HuH-7 (cell line): ENCODE measurements around the gene PLCB1.
"Not testable (repeated sequence)": the region's sequence is repeated elsewhere in the genome, so short reads cannot be mapped to it uniquely, and the experiment has no call there.

Source experiments
- DNase-seq: peaks from one replicate; pipeline ENCODE4 v3.0.0; 2011; ENCODE audit warnings: low spot score

The PLCB1 gene

DNA sequence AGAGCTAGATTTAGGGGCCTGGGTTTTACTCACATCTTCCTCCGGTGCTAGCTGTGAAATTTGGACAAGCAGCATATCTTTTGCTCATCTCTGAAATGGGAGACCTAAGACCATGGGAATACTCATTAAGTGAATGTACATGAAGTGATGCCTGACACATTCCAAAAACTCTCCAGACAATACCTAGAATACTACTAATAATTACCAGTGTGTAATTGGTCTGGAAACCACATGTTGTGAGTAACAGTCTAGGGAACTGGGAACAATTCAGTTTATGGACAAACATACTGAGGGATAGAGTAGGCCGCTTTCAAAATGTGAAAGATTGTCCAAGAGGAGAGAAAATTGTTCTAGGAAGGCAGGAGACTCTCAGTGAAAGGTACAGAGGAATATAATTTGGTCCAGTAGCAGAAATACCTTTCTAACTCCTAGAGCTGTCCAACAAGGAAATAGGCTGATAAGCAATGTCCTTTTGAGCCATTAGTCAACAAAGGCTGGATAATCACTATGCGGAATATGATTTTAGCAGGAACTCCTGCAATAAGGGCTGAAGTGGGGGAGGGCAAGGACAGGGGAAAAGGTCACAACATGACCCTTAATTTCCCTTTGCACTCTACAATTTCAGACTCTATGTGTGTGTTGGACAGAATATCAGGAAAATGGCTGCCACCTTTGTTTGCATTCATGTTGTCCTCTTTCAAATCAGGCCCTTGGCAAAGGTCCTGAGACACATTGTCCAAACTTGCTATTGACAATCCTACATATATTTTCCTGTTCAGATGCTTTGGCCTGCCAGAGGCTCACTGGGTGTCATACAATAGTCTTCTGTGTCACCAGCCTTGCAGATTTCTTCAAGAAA is 315.4 kb downstream of the PLCB1 start:
- DNase-seq: no peak

DNA sequence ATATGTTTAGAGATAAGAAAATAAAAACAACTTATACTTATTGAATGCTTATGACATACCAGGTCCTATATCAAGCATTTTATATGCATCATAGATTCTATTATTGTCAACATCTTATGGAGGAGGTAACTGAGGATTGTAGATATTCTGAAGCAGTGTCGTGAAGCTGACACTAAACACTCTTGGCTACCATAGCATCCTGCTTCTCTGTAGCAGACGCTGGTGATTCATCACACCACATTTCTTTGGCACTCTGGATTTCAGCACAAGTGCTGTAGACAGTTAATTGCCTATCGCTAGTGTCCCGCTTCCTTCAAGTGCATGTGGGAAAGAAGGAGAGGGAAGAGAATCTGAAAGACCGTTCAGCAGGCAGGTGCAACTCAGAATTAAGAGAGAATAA is 317.1 kb downstream of the PLCB1 start:
- no peak for DNase-seq

DNA sequence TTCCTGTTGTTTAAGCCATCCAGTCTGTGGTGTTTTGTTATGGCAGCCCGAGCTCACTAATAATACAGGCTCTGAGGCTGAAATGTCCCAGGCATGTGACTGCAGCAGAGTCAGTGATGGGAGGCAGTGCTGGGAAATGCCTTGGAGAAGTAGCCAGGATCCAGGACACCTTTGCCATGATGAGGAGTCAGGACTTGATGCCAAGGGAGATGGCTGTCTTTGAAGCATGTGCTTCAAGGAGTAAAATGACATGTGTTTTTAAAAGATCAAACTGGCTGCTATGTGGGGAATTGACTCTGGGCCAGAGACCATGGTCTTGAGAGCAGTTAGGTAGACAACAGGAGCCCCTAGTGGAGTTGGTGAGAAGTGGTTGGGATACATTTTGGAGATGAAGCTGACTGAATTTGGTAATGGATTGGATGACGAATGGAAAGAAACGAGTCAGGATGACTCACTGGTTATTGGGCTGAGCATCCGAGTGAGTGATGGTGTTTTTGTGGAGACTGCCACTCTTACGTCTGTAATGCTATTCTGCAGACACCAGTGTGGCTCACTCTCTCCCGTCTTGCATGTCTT is 322.2 kb downstream of the PLCB1 start:
- DNase-seq: peak; percentile 62

DNA sequence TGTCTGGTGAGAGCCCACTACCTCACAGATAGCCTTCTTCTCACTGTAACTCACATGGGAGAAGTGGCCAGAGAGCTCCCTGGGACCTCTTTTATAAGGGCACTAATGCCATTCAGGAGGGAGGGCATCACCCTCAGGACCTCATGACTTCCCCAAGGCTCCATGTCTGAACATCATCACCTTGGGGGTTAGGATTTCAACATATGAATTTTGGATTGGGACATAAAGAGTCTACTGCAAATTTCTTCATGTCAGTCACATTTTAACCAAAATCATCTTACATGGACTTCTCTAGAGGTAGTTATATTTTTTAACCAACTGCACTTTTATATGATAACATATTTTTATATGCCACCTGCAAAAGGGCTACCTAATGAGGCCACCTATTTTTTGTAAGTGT is 324.7 kb downstream of the PLCB1 start:
- DNase-seq: no peak

- DNase-seq: no peak
Measured at GRCh38 chr20:8457978-8458377, 325.9 kb downstream of the PLCB1 start.

- DNase-seq: no peak
Measured at GRCh38 chr20:8461186-8461585, 329.1 kb downstream of the PLCB1 start.

DNA sequence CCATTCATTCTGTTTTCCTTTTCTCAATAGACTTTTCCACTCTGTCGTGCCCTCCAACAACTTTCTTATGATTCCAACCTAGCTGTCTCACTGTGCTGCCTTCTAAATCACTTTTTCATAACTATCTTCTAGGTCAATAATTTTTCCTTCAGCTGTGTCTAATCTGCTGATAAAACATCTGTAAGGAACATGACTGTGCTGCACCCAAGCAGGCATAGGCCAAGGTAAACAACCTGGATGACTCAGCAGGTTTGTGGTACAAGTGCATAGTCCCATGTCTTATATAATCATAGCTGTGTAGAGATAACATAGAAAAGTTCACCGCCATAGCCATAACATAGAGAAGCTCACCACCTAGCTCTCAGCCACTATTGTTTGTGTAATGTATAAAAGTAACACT is 332.3 kb downstream of the PLCB1 start:
- no peak for DNase-seq

GRCh38 chr20:8466781-8467180 is 334.7 kb downstream of the PLCB1 start:
- not testable (repeated sequence) for DNase-seq

DNA sequence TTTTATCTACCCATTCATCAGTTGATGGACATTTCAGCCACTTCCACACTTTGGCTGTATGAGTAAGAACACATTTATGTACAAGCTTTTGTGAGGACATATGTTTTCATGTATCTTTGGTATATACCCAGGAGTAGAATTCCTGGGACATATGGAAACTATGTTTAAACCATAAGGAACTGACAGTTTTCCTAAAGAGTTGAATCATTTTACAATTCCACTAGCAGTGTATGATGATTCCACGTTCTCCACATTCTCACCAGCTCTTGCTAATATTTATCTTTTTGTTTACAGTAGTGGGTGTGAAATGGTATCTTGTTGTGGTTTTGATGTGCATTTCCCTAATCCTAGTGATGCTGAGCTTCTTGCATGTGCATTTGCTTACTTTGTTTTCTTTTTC is 338.1 kb downstream of the PLCB1 start:
- DNase-seq: no peak

- no peak for DNase-seq
Measured at GRCh38 chr20:8471465-8471864, 339.4 kb downstream of the PLCB1 start.

GRCh38 chr20:8473459-8473858 is 341.4 kb downstream of the PLCB1 start:
- DNase-seq: no peak

DNA sequence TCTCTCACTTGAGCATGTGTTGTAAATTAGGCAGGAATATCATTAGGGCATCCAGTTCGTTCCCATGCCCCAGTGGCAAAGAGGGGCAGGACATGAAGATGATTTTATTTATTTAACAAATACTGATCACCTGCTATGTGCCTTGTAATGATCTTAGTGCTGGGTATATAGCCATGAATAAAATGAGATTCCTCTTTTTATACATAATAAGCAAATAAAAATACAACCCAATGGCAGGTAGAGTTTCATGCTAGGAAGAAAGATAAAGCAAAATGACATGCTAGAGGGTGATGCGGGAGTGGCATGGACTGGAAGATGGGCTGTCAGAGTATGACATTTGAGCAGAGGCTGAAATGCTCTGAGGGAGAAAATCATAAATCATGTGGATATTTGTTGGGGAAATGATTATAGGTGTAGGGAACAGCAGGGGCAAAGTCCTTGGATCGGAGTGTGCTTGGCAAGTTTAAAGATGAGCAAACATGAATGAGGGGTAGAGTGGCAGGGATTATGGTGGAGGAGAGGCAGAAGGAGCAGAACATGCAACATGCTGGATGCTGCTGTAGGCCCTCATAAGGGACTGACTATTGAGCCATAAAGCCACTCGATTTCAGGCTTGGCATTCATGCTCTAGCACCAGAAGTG is 342.1 kb downstream of the PLCB1 start:
- no peak for DNase-seq

DNA sequence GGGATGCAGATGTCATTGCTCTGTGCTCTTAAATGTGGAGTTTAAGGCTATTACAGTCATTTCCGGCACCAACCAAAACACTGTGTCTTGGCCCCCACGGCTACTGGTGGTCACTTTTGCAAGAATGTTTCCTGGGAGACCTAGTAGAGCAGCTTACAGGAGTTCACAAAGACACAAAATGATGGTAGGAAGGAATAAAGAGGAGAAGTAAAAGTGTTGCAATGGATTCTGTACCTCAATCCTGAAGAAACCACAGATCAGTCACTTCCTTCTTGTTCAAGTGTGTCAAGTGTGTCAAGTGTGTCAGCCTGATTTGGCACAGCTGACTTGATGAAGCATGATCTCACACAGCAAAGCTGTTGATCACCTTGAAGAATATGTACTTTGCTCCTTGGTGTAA is 344.0 kb downstream of the PLCB1 start:
- DNase-seq: no peak

- no peak for DNase-seq
Measured at GRCh38 chr20:8480597-8480996, 348.5 kb downstream of the PLCB1 start.

GRCh38 chr20:8487696-8488095 is 355.6 kb downstream of the PLCB1 start:
- DNase-seq: no peak

- DNase-seq: no peak
Measured at GRCh38 chr20:8489094-8489883, 357.2 kb downstream of the PLCB1 start.

- no peak for DNase-seq
Measured at GRCh38 chr20:8490076-8490830, 358.2 kb downstream of the PLCB1 start.

DNA sequence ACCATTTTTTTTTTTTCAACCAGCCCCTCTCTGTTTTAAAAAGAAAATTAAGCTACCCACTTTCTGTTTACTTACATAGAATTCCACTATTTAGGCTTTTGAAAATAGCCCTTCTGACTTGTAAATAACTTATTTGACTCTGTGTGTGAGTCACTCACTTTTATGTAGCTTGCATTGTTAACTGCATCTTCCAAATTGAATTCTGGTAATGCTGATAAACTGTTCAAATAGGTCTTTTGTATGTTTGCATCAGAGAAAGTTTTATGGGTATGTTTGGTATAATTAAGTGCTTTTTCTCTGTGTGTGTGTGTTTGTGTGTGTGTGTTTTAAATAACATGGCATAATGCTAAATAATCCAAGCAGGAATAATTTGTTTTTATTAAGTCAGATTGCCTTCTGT is 360.1 kb downstream of the PLCB1 start:
- no peak for DNase-seq

DNA sequence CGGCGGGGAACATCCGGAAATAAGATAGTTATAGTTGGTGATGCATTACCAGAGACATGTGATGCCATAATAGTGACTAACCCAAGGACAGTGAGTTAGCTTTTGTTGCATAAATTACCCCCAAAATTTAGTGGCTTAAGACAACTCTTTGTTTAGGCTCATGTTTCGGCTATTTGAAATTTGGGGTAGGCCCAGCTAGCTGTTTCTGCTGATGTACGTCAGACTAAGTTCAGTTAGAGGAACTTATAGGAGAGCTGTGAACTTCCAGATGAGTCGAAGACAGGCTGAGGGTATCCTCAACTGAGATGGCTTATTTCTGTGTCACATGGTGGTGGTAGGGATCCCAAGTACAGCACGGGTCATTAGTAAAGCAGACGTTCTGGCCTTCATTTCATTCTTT is 366.5 kb downstream of the PLCB1 start:
- DNase-seq: no peak

- no peak for DNase-seq
Measured at GRCh38 chr20:8504030-8504429, 372.0 kb downstream of the PLCB1 start.

- no peak for DNase-seq
Measured at GRCh38 chr20:8505476-8506200, 373.6 kb downstream of the PLCB1 start.
